ENCODE results near the gene CANX.

DNA sequence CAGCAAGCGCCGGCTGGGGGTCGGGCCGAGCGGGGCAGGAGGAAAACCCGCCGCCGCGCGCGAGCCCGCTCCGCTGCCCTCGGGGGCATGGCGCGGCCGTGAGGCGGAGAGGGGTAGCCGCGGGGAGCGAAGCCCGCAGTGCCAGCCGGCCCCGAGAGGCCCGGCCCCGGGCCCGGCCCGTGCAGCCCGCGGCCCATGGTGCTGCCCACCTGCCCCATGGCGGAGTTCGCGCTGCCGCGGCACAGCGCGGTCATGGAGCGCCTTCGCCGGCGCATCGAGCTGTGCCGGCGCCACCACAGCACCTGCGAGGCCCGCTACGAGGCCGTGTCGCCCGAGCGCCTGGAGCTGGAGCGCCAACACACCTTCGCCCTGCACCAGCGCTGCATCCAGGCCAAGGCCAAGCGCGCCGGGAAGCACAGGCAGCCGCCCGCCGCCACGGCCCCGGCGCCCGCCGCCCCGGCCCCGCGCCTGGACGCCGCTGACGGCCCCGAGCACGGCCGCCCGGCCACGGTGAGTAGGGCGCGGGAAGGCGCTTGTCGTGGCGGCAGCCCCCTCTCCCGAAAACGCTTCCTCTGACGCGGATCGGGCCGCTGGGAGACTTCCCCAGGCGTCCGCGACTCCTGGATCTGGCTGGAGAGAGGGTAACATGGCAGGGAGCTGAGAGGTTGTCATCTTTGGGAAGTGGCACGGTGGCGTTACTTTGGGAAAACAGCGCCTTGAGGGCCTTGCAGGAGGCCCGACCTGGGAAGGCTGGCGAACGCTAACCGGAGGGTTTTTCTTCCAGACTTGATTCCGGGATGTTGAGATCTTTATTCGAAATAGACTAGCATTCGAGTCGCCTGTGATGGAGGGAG is 34.4 kb downstream of the CANX start:
- TF ChIP-seq, protein P1, sequence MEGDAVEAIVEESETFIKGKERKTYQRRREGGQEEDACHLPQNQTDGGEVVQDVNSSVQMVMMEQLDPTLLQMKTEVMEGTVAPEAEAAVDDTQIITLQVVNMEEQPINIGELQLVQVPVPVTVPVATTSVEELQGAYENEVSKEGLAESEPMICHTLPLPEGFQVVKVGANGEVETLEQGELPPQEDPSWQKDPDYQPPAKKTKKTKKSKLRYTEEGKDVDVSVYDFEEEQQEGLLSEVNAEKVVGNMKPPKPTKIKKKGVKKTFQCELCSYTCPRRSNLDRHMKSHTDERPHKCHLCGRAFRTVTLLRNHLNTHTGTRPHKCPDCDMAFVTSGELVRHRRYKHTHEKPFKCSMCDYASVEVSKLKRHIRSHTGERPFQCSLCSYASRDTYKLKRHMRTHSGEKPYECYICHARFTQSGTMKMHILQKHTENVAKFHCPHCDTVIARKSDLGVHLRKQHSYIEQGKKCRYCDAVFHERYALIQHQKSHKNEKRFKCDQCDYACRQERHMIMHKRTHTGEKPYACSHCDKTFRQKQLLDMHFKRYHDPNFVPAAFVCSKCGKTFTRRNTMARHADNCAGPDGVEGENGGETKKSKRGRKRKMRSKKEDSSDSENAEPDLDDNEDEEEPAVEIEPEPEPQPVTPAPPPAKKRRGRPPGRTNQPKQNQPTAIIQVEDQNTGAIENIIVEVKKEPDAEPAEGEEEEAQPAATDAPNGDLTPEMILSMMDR (conservative IDR thresholded peaks at IDR 0.05; ENCODE audit: low read length): no peak
- TF ChIP-seq EZH2phosphoT487 (IDR thresholded peaks at IDR 0.05; ENCODE audit: borderline replicate concordance, low read depth, low read length): no peak
